Motor neuron (in vitro differentiated cells): Measurements from ENCODE around the gene ICOSLG. TPM values are rescaled to one million over a fixed set of nuclear protein-coding genes. Genes with fewer than 3 reads are reported as not detected.
"Not testable (repeated sequence)": the region's sequence is repeated elsewhere in the genome, so short reads cannot be mapped to it uniquely, and the experiment has no call there.

Experiments used
- ATAC-seq, 8 experiments: fragments of 200-7000 bp; cut with Tn5 transposase; replicated peaks in 6 of 8; 2 replicates each; pipeline ENCODE4 v1.8.0; 2021; ENCODE audit warnings: mild to moderate bottlenecking in 8 of 8, moderate library complexity in 8 of 8
- H3K27ac ChIP-seq, 2 donors: fragments of 250-450 bp; sonication (Bioruptor Pico); 2 replicates each; pipeline ENCODE4 v1.9.0; 2021; ENCODE audit warnings: antibody characterized with exemption in 2 of 2, mild to moderate bottlenecking in 2 of 2, moderate library complexity in 1 of 2
- H3K4me1 ChIP-seq, 2 donors: fragments of 250-450 bp; sonication (Bioruptor Pico); replicated peaks in 1 of 2; 2 replicates each; pipeline ENCODE4 v1.6.1; 2021; ENCODE audit warnings: antibody characterized with exemption in 2 of 2, mild to moderate bottlenecking in 2 of 2, moderate library complexity in 1 of 2
- H3K4me3 ChIP-seq, 5 donors: fragments of 250-450 bp; sonication (Bioruptor Pico); 2 replicates each; pipeline ENCODE4 v1.9.0; 2021; ENCODE audit warnings: antibody characterized with exemption in 5 of 5, mild to moderate bottlenecking in 5 of 5, moderate library complexity in 4 of 5
- WGBS, 10 experiments: fragments of 450-650 bp; shearing (Covaris generic); methylation state at CpG; one replicate each; pipeline ENCODE4 v1.0.0; 2022; 5-methylcytosine and 5-hydroxymethylcytosine counted together
- in situ Hi-C, 9 experiments: fragments of 400-800 bp; cut with MboI; loops; one replicate each; pipeline ENCODE4 v1.15.0; 2021; ENCODE audit warnings: low sequenced_read_pairs in 9 of 9, low pct_unique_long_range_greater_than_20kb in 2 of 9; ENCODE audit not compliant: unreplicated experiment in 9 of 9
- total RNA-seq, 8 experiments: library from RNA; unstranded; fragments of 300-600 nt; gene quantifications; 2 replicates each; pipeline versions ENCODE4 v1.2.3 to v1.2.4, GENCODE V29; 2022

ICOSLG gene
- total RNA-seq, 8 experiments from 2014 or later = 0.09 to 8.9 (median 0.71) TPM

- peak; percentile 13 to 70 (median 31) for ATAC-seq
- H3K4me1 ChIP-seq, in situ Hi-C loops, H3K4me3 ChIP-seq, H3K27ac ChIP-seq: not testable (repeated sequence)
- no CpG with 5 or more reads among the region's 46 CpGs for WGBS, 10 experiments
These were observed 390 bp downstream of the ICOSLG start for GRCh38 chr21:44240353-44240752.

- H3K4me3 ChIP-seq, in situ Hi-C loops, H3K27ac ChIP-seq, H3K4me1 ChIP-seq, ATAC-seq: not testable (repeated sequence)
- no CpG with 5 or more reads among the region's 22 CpGs for WGBS, 10 experiments
These were observed 11.2 kb downstream of the ICOSLG start for GRCh38 chr21:44229561-44229960.

- H3K4me1 ChIP-seq, ATAC-seq, H3K27ac ChIP-seq, in situ Hi-C loops, H3K4me3 ChIP-seq: not testable (repeated sequence)
- no CpG with 5 or more reads among the region's 13 CpGs for WGBS, 10 experiments
These were observed 12.6 kb downstream of the ICOSLG start for GRCh38 chr21:44228109-44228508.

- WGBS, 10 experiments = no CpG with 5 or more reads among the region's 9 CpGs
- ATAC-seq, H3K27ac ChIP-seq, H3K4me1 ChIP-seq, H3K4me3 ChIP-seq, in situ Hi-C loops: not testable (repeated sequence)
These were observed 13.1 kb downstream of the ICOSLG start for GRCh38 chr21:44227614-44228013.

GRCh38 chr21:44225605-44226004 is 15.1 kb downstream of the ICOSLG start:
- H3K4me3 ChIP-seq, H3K27ac ChIP-seq, in situ Hi-C loops, H3K4me1 ChIP-seq: not testable (repeated sequence)
- no CpG with 5 or more reads among the region's 6 CpGs for WGBS, 10 experiments
- peak; percentile 28 to 92 (median 76) for ATAC-seq

DNA sequence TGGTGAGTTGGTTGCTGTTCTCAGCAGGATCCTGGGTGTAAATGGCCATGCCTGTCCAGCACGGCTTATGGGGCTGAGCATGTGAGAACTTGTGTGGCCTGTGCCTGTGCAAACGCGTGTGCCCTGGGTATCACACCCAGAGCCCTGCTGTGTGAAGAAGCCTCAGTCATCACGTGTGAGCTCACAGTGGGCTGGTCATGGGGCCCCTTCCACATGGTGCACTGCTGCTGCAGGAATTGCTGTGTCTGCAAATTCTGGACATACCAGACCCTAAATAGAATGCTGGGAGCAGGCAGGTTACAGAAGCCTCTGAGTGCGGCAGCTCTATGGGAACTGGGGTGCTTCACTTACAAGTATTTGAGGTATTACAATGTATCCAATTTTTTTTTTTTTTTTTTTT is 17.4 kb downstream of the ICOSLG start:
- WGBS, 10 experiments = no CpG with 5 or more reads among the region's 5 CpGs
- H3K4me3 ChIP-seq, H3K27ac ChIP-seq, in situ Hi-C loops, H3K4me1 ChIP-seq: not testable (repeated sequence)
- peak; percentile 27 to 63 (median 46) for ATAC-seq

DNA sequence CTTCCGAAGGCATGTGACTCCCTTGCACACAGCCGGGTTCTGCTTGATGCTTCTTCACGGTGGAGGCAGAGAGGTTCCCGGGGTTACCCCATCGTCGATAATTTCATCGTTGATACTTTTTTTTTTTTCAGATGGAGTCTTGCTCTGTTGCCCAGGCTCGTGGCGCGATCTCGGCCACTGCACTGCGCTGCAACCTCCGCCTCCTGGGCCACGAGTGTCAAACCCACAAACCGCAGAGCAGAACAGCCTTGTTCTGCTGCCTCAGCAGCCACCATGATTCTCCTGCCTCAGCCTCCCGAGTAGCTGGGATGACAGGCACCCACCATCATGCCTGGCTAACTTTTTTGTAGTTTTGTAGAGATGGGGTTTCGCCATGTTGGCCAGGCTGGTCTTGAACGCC is 20.1 kb downstream of the ICOSLG start:
- in situ Hi-C loops, H3K4me1 ChIP-seq, H3K4me3 ChIP-seq, ATAC-seq, H3K27ac ChIP-seq: not testable (repeated sequence)
- WGBS, 10 experiments = no CpG with 5 or more reads among the region's 18 CpGs

GRCh38 chr21:44218461-44218860 is 22.3 kb downstream of the ICOSLG start:
- H3K27ac ChIP-seq, in situ Hi-C loops, H3K4me1 ChIP-seq, H3K4me3 ChIP-seq: not testable (repeated sequence)
- no CpG with 5 or more reads among the region's 8 CpGs for WGBS, 10 experiments
- ATAC-seq = peak in 2 of 8 experiments; percentile 43 to 49

DNA sequence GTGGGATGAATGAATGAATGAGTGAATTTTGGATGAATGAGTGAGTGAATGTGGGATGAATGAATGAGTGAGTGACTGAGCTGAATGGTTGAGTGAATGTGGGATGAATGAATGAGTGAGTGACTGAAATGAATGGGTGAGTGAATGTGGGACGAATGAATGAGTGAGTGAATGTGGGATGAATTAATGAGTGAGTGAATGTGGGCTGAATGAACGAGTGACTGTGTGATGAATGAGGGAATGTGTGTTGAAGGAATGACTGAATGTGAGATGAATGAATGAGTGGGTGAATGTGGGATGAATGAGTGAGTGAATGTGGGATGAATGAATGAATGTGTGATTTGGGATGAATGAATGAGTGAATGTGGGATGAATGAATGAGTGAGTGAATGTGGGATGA is 28.8 kb downstream of the ICOSLG start:
- H3K4me3 ChIP-seq, in situ Hi-C loops, H3K27ac ChIP-seq, ATAC-seq, H3K4me1 ChIP-seq: not testable (repeated sequence)
- no CpG with 5 or more reads among the region's 2 CpGs for WGBS, 10 experiments

DNA sequence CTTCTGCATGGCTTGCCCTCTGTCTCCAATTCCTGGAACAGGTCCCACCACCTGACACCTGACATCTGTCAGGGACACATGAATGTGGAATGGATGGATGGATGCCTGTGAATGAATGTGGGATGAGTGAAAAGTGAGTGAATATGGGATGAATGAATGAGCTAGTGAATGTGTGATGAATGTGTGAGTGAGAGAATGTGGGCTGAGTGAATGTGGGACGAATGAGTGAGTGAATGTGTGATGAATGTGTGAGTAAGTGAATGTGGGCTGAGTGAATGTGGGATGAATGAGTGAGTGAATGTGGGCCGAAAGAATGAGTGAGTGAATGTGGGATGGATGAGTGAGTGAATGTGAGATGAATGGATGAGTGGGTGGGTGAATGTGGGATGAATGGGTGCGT is 29.2 kb downstream of the ICOSLG start:
- in situ Hi-C loops, H3K27ac ChIP-seq, H3K4me1 ChIP-seq, H3K4me3 ChIP-seq, ATAC-seq: not testable (repeated sequence)
- no CpG with 5 or more reads among the region's 3 CpGs for WGBS, 10 experiments

GRCh38 chr21:44207860-44208646 is 32.7 kb downstream of the ICOSLG start:
- peak; percentile 80 to 100 (median 94) for ATAC-seq
- H3K4me1 ChIP-seq, in situ Hi-C loops, H3K27ac ChIP-seq, H3K4me3 ChIP-seq: not testable (repeated sequence)
- WGBS, 10 experiments = no CpG with 5 or more reads among the region's 15 CpGs

GRCh38 chr21:44206698-44207676 is 33.8 kb downstream of the ICOSLG start:
- H3K4me1 ChIP-seq, ATAC-seq, H3K4me3 ChIP-seq, in situ Hi-C loops, H3K27ac ChIP-seq: not testable (repeated sequence)
- WGBS, 10 experiments = no CpG with 5 or more reads among the region's 33 CpGs

DNA sequence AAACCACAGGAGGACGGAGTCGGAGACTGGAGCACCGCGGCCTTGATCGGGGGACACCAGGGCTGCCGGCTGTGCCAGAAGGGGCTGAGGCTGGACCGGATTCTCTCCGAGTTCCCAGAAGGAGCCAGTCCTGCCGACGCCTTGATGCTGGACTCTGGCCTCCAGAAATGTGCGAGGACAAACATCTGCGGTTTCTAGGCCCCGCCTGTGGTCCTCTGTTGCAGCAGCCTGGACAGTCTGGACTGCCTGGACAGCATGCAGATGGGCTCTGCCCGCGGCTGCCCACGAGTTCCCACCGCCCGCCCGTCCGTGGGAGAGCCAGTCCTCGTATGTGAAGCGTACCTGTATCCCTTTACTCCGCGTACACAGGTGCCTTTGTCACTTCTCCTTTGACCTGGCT is 34.6 kb downstream of the ICOSLG start:
- in situ Hi-C loops, H3K4me1 ChIP-seq, H3K27ac ChIP-seq, H3K4me3 ChIP-seq: not testable (repeated sequence)
- no CpG with 5 or more reads among the region's 24 CpGs for WGBS, 10 experiments
- peak in 1 of 8 experiments; percentile 15 for ATAC-seq
